Stimulated activated CD4-positive, alpha-beta T cell treated with anti-CD3 and anti-CD28 coated beads, Interleukin-12 subunit alpha, Interleukin-12 subunit beta, amount 100 ng/mL, for 4 hours (primary cell): ENCODE results near the gene POLDIP2.
A peak's percentile ranks its signal among the peaks of the same experiment; 100 is the strongest.

Experiments
- DNase-seq: peaks from one replicate; pipeline ENCODE4 v3.0.0-alpha.2; 2020

Gene POLDIP2

DNA sequence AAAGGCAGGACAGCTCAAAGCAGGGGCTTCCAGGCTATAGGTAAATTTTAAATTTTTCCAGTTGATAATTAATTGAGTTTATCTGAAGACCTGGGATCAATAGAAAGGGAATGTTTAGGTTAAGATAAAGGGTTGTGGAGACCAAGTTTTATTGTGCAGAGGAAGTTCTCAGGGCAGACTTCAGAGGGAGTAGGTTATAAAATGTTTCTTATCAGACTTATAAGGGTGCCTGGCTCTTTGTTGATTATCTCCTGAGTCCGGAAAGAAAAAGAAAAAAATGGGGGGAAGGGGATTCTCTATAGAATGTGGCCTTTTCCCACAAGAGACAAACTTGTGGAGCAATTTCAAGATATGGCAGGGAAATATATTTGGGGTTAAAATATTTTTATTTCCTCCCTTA is 32.8 kb upstream of the POLDIP2 start:
- no peak for DNase-seq

DNA sequence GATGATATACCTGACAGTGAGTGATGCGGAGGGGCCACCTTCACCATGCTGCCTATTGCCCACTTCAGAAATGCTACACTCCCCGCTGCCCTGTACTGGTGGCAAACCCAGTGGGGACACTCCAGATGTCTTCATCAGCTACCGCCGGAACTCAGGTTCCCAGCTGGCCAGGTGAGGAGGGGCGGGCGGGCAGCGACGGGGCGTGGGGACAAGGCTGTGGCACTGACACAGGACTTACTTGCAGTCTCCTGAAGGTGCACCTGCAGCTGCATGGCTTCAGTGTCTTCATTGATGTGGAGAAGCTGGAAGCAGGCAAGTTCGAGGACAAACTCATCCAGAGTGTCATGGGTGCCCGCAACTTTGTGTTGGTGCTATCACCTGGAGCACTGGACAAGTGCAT is 30.8 kb upstream of the POLDIP2 start:
- no peak for DNase-seq

DNA sequence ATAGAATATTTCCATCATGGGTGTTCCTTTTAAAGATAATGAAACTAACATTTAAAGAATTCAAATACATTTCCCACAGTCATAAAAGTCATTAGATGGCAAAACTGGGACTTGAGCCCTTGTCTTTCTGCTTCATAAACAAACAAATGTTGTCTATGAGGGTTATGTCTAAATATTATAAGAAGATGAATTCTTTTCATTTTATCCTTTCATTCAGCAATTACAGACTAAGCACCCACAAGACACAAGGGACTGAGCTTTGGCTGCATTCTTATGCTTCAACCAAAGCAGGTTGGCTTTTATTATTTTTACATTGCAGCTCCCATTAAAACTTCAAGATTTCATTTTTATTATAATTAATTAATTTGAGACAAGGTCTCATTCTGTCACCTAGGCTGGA is 29.1 kb upstream of the POLDIP2 start:
- no peak for DNase-seq

DNA sequence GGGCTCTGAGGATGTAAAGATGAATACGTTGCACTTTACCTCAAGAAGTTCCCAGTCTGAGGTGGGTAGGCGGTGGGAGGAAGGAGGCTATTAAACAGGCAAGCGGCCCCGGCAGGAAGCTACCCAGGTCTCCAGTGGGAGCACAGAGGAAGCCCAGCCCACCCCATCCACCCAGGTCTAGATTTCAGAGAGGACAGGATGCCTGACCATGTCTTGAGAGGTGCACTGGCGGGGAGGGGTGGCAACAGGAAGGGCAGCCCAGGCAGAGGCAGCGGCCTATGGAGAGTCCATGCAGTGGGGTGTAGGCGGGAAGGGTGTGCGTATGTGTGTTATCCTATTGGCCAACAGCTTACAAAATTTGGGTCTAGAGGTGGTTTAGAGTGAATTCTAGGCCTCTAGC is 28.1 kb upstream of the POLDIP2 start:
- DNase-seq: no peak

- no peak for DNase-seq
These were observed 27.7 kb upstream of the POLDIP2 start for GRCh38 chr17:28385037-28385400.

GRCh38 chr17:28384281-28385036 is 27.1 kb upstream of the POLDIP2 start:
- DNase-seq: peak; percentile 53

- no peak for DNase-seq
These were observed 24.0 kb upstream of the POLDIP2 start for GRCh38 chr17:28381141-28381825.

- DNase-seq: no peak
These were observed 22.8 kb upstream of the POLDIP2 start for GRCh38 chr17:28379814-28380801.

GRCh38 chr17:28372945-28373274 is 15.6 kb upstream of the POLDIP2 start:
- no peak for DNase-seq

GRCh38 chr17:28372203-28372944 is 15.0 kb upstream of the POLDIP2 start:
- DNase-seq: no peak

GRCh38 chr17:28371245-28372202 is 14.2 kb upstream of the POLDIP2 start, which contains the start of gene SARM1:
Gene SARM1 (plus strand): TSS chr17:28371694. CDS start chr17:28372033, 339 bp downstream.
- peak; percentile 80 for DNase-seq

GRCh38 chr17:28370744-28371103 is 13.4 kb upstream of the POLDIP2 start:
- DNase-seq: no peak

- no peak for DNase-seq
These were observed 12.9 kb upstream of the POLDIP2 start, which contains the start of gene VTN for GRCh38 chr17:28370035-28370743. Gene VTN (minus strand): TSS chr17:28370307. CDS start chr17:28370203, 104 bp downstream.

GRCh38 chr17:28369684-28370034 is 12.3 kb upstream of the POLDIP2 start:
- no peak for DNase-seq

DNA sequence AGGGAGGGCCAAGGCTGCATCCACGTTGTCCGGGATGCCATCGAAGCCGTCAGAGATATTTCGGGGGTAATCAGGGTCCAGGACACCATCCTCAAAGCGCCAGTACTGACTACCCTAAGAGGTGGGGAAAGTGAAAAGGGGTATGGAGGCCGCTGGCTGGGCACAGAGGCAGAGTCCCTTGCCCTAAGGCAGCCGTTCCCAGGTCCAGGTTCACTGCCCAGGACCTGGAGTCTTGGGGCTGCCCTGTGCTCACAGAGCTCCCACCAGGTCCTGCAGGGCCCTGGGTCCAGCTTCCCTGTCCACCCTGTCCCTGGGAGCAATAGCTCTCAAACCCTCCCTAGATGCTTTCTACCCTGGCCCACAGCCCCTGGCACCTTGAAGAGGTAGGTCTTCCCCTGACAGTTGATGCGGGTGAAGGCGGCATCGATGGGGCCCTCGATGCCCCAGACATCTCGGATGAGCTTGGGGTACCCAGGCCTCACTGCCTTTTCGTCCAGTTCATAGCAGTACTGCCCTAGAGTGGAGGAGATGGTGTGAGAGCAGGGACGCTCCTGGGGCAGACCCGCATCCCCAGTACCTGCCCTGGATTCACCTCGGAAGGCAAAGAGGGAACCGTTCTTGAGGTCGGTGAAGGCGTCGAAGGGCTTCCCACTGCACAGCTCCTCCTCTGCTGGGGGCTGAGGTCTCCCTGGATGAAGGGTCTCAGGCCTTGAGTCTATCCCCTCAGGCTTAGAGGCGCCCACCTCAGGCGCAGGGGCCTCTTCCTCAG is 11.8 kb upstream of the POLDIP2 start:
- DNase-seq: no peak

- DNase-seq: no peak
These were observed 11.0 kb upstream of the POLDIP2 start for GRCh38 chr17:28368306-28368831.

GRCh38 chr17:28367641-28368305 is 10.4 kb upstream of the POLDIP2 start:
- no peak for DNase-seq

- no peak for DNase-seq
These were observed 9.3 kb upstream of the POLDIP2 start for GRCh38 chr17:28366605-28367004.

GRCh38 chr17:28365487-28365886 is 8.2 kb upstream of the POLDIP2 start:
- no peak for DNase-seq
